H7 (cell line): ENCODE results near the gene RAB31. TPM values are rescaled to one million over a fixed set of nuclear protein-coding genes. Genes with fewer than 3 reads are reported as not detected.

Experiments
- DNase-seq: peaks from one replicate; pipeline ENCODE4 v3.0.0; 2012
- H3K27me3 ChIP-seq: 2 replicates; pipeline ENCODE4 v1.6.0; 2011; ENCODE audit warnings: mild to moderate bottlenecking, low read length; ENCODE audit not compliant: control insufficient read depth, insufficient read depth
- H3K36me3 ChIP-seq: replicated peaks from 2 replicates; pipeline ENCODE4 v1.5.1; 2011; ENCODE audit warnings: low read length; ENCODE audit not compliant: control insufficient read depth, insufficient read depth
- H3K4me3 ChIP-seq: 2 replicates; pipeline ENCODE4 v1.5.1; 2011; ENCODE audit warnings: low read depth, mild to moderate bottlenecking, control low read depth, low read length, moderate library complexity; ENCODE audit not compliant: insufficient read depth
- total RNA-seq: library from RNA; depleted of rRNA; stranded (reverse); fragments of >200 nt; shearing (Covaris generic); gene quantifications from 2 replicates; pipeline ENCODE4 v1.2.3, GENCODE V29; 2014

RAB31 gene
- total RNA-seq, 1 experiment from 2014 or later, result 29.7 TPM

GRCh38 chr18:9700261-9700796 is 7.8 kb upstream of the RAB31 start:
- DNase-seq, result no peak
- Histone ChIP-seq H3K36me3 (no peaks in the 10 kb centered on the region), H3K4me3 (no peak overlapping the region), H3K27me3 (no peaks in the 10 kb centered on the region)

- Histone ChIP-seq H3K4me3 (no peak overlapping the region), H3K27me3 (peaks cover 5% of the 10 kb centered on the region), H3K36me3 (no peaks in the 10 kb centered on the region)
- no peak for DNase-seq
These were observed 6.3 kb upstream of the RAB31 start for GRCh38 chr18:9701609-9702349.

GRCh38 chr18:9704233-9705118 is 3.6 kb upstream of the RAB31 start:
- DNase-seq, result no peak
- no peak overlapping the region for H3K4me3 ChIP-seq
- H3K27me3 ChIP-seq, result peaks cover 22% of the 10 kb centered on the region
- no peaks in the 10 kb centered on the region for H3K36me3 ChIP-seq

GRCh38 chr18:9705183-9705829 is 2.8 kb upstream of the RAB31 start:
- Histone ChIP-seq H3K27me3 (peaks cover 27% of the 10 kb centered on the region), H3K36me3 (no peaks in the 10 kb centered on the region), H3K4me3 (no peak overlapping the region)
- no peak for DNase-seq

GRCh38 chr18:9706081-9706935 is 1.8 kb upstream of the RAB31 start:
- no peaks in the 10 kb centered on the region for H3K36me3 ChIP-seq
- peaks cover 27% of the 10 kb centered on the region for H3K27me3 ChIP-seq
- H3K4me3 ChIP-seq, result no peak overlapping the region
- DNase-seq, result no peak

- Histone ChIP-seq H3K27me3 (peaks cover 27% of the 10 kb centered on the region), H3K36me3 (no peaks in the 10 kb centered on the region), H3K4me3 (peak overlapping the region; percentile 79)
- DNase-seq, result no peak
These were observed 582 bp upstream of the RAB31 start for GRCh38 chr18:9707381-9708056.

GRCh38 chr18:9708434-9709303 is 568 bp downstream of the RAB31 start:
- DNase-seq, result peak; percentile 71
- no peaks in the 10 kb centered on the region for H3K36me3 ChIP-seq
- H3K27me3 ChIP-seq, result peaks cover 27% of the 10 kb centered on the region
- H3K4me3 ChIP-seq, result peak overlapping the region; percentile 79

GRCh38 chr18:9709304-9709877 is 1.3 kb downstream of the RAB31 start:
- H3K27me3 ChIP-seq, result peaks cover 27% of the 10 kb centered on the region
- peak; percentile 59 for DNase-seq

GRCh38 chr18:9710037-9710436 is 1.9 kb downstream of the RAB31 start:
- no peaks in the 10 kb centered on the region for H3K36me3 ChIP-seq
- peaks cover 27% of the 10 kb centered on the region for H3K27me3 ChIP-seq
- H3K4me3 ChIP-seq, result no peak overlapping the region
- DNase-seq, result no peak

More at GRCh38 chr18:9709304-9709877, 1.3 kb downstream of the RAB31 start:
- peak overlapping the region; percentile 79 for H3K4me3 ChIP-seq
- H3K36me3 ChIP-seq, result no peaks in the 10 kb centered on the region

- Histone ChIP-seq H3K36me3 (no peaks in the 10 kb centered on the region), H3K27me3 (peaks cover 24% of the 10 kb centered on the region), H3K4me3 (no peak overlapping the region)
- DNase-seq, result no peak
These were observed 3.4 kb downstream of the RAB31 start for GRCh38 chr18:9711361-9712129.

GRCh38 chr18:9712130-9712577 is 4.1 kb downstream of the RAB31 start:
- H3K36me3 ChIP-seq, result no peaks in the 10 kb centered on the region
- peaks cover 22% of the 10 kb centered on the region for H3K27me3 ChIP-seq
- no peak overlapping the region for H3K4me3 ChIP-seq
- no peak for DNase-seq

- no peak overlapping the region for H3K4me3 ChIP-seq
- peaks cover 19% of the 10 kb centered on the region for H3K27me3 ChIP-seq
- no peaks in the 10 kb centered on the region for H3K36me3 ChIP-seq
- DNase-seq, result no peak
These were observed 4.5 kb downstream of the RAB31 start for GRCh38 chr18:9712611-9713010.
